ENCODE data around the gene GALNT17.

- TF ChIP-seq CTCF (IDR thresholded peaks at IDR 0.05) (no peak), POLR2A (IDR thresholded peaks at IDR 0.05) (no peak)
Observed at GRCh38 chr7:71409550-71410157, 277.7 kb downstream of the GALNT17 start.
